HG03103 (cell line): ENCODE results near the gene COX5A.

Experiments used
- ATAC-seq: cut with Tn5 transposase; IDR thresholded peaks from one replicate; pipeline ENCODE4 v1.9.1; 2021; ENCODE audit warnings: low read depth; ENCODE audit not compliant: unreplicated experiment

The COX5A gene

GRCh38 chr15:74873036-74873755, 64.7 kb downstream of the COX5A start, which contains the start of gene SCAMP2:
TSS of gene SCAMP2 (minus strand) at chr15:74873365. CDS start at chr15:74873255, 110 bp downstream.
- ATAC-seq, result peak; percentile 63

GRCh38 chr15:74872702-74873035, 65.2 kb downstream of the COX5A start:
- no peak for ATAC-seq

GRCh38 chr15:74870436-74871215, 67.2 kb downstream of the COX5A start:
- no peak for ATAC-seq
